GM18868 (cell line): Measurements from ENCODE around the gene ABCA4.
"Not testable (repeated sequence)": the region's sequence is repeated elsewhere in the genome, so short reads cannot be mapped to it uniquely, and the experiment has no call there.

Experiments
- ATAC-seq: cut with Tn5 transposase; IDR thresholded peaks from one replicate; pipeline ENCODE4 v1.9.1; 2021; ENCODE audit warnings: mild to moderate bottlenecking, moderate library complexity; ENCODE audit not compliant: unreplicated experiment

ABCA4 gene

GRCh38 chr1:94120991-94121390 is at the start of gene ABCA4:
Gene ABCA4, minus strand, starts transcription at chr1:94121148. Its CDS starts 103 bp downstream, at chr1:94121045.
- ATAC-seq, result no peak

GRCh38 chr1:94169126-94169525 is 48.2 kb upstream of the ABCA4 start:
- no peak for ATAC-seq

- no peak for ATAC-seq
Measured at GRCh38 chr1:94165843-94166242, 44.9 kb upstream of the ABCA4 start.

GRCh38 chr1:94164885-94165284 is 43.9 kb upstream of the ABCA4 start:
- not testable (repeated sequence) for ATAC-seq

GRCh38 chr1:94164121-94164520 is 43.2 kb upstream of the ABCA4 start:
- ATAC-seq, result not testable (repeated sequence)

GRCh38 chr1:94163249-94163648 is 42.3 kb upstream of the ABCA4 start:
- ATAC-seq, result not testable (repeated sequence)

GRCh38 chr1:94160811-94161210 is 39.9 kb upstream of the ABCA4 start:
- no peak for ATAC-seq

GRCh38 chr1:94156096-94156625 is 35.2 kb upstream of the ABCA4 start:
- ATAC-seq, result no peak

- no peak for ATAC-seq
Measured at GRCh38 chr1:94154989-94155388, 34.0 kb upstream of the ABCA4 start.

GRCh38 chr1:94153133-94153532 is 32.2 kb upstream of the ABCA4 start:
- ATAC-seq, result no peak

- not testable (repeated sequence) for ATAC-seq
Measured at GRCh38 chr1:94149166-94149565, 28.2 kb upstream of the ABCA4 start.

- no peak for ATAC-seq
Measured at GRCh38 chr1:94146273-94146672, 25.3 kb upstream of the ABCA4 start.

- no peak for ATAC-seq
Measured at GRCh38 chr1:94144836-94145235, 23.9 kb upstream of the ABCA4 start.

- ATAC-seq, result no peak
Measured at GRCh38 chr1:94143809-94144176, 22.8 kb upstream of the ABCA4 start.

GRCh38 chr1:94143173-94143808 is 22.3 kb upstream of the ABCA4 start:
- ATAC-seq, result no peak

GRCh38 chr1:94142583-94142982 is 21.6 kb upstream of the ABCA4 start:
- no peak for ATAC-seq

GRCh38 chr1:94142022-94142421 is 21.1 kb upstream of the ABCA4 start:
- no peak for ATAC-seq

- ATAC-seq, result no peak
Measured at GRCh38 chr1:94132111-94132510, 11.2 kb upstream of the ABCA4 start.

- no peak for ATAC-seq
Measured at GRCh38 chr1:94130851-94131595, 10.1 kb upstream of the ABCA4 start.

GRCh38 chr1:94126651-94127050 is 5.7 kb upstream of the ABCA4 start:
- no peak for ATAC-seq

GRCh38 chr1:94125551-94126514 is 4.9 kb upstream of the ABCA4 start:
- ATAC-seq, result no peak
